ENCODE results near the gene KDM4C. TPM values are rescaled to one million over a fixed set of nuclear protein-coding genes. Genes with fewer than 3 reads are reported as not detected.

KDM4C gene
- total and polyA plus RNA-seq, 2 of the 8 experiments (the other 6 are each of a cell fraction or from before 2014, with no cell fraction given), result 13.0 to 26.1 TPM

- Histone ChIP-seq H3K4me2 (ENCODE audit: insufficient read depth in 1 of 2, low read depth in 2 of 2, low read length in 2 of 2) (no peak overlapping the region), H3K4ac (replicated peaks; ENCODE audit: insufficient read length, low read depth, low read length) (no peak overlapping the region), H4K8ac (ENCODE audit: extremely low read depth, insufficient read depth, low read length) (no peak overlapping the region), H3K27ac (ENCODE audit: low read depth, low read length) (no peak overlapping the region), H3K4me1 (replicated peaks in 1 of 4; ENCODE audit: control insufficient read depth in 3 of 4, insufficient read depth in 4 of 4, low read length in 3 of 4) (no peaks in the 10 kb centered on the region; a peak in 1 of 7 replicates), H3K23ac (ENCODE audit: insufficient read length) (no peak overlapping the region), H2AFZ (ENCODE audit: low read length) (no peak overlapping the region), H3K27me3 (replicated peaks in 1 of 4; ENCODE audit: control insufficient read depth in 3 of 4, extremely low read depth in 1 of 4, insufficient read depth in 3 of 4, low read length in 3 of 4) (no peaks in the 10 kb centered on the region), H2AK5ac (ENCODE audit: low read depth, low read length) (no peak overlapping the region), H2BK20ac (ENCODE audit: low read length) (no peak overlapping the region), H3K14ac (ENCODE audit: insufficient read length) (no peak overlapping the region), H3K79me1 (ENCODE audit: low read depth, low read length) (no peaks in the 10 kb centered on the region; the same call in 1 of the 2 replicates), H3K79me2 (ENCODE audit: control insufficient read depth in 1 of 2, insufficient read depth in 2 of 2, low read length in 2 of 2) (no peaks in the 10 kb centered on the region), H2BK15ac (ENCODE audit: low read length) (peak overlapping the region; percentile 61; the same call in 1 of the 2 replicates), H2BK120ac (replicated peaks; ENCODE audit: low read depth, low read length) (no peak overlapping the region), H3K4me3 (ENCODE audit: extremely low read depth in 1 of 4, insufficient read depth in 2 of 4, low read depth in 3 of 4, low read length in 4 of 4) (no peak overlapping the region), H2BK12ac (ENCODE audit: low read depth, low read length) (no peak overlapping the region), H4K91ac (replicated peaks; ENCODE audit: insufficient read length, low read length) (no peak overlapping the region), H4K20me1 (replicated peaks in 1 of 2; ENCODE audit: control insufficient read depth in 1 of 2, insufficient read depth in 2 of 2, low read length in 2 of 2) (no peaks in the 10 kb centered on the region), H3K23me2 (ENCODE audit: low read depth, low read length) (no peaks in the 10 kb centered on the region), H3K36me3 (ENCODE audit: control insufficient read depth in 2 of 4, insufficient read depth in 4 of 4, low read length in 3 of 4) (no peaks in the 10 kb centered on the region), H2BK5ac (ENCODE audit: low read depth, low read length) (no peak overlapping the region), H3K9me3 (ENCODE audit: insufficient read depth in 2 of 2, low read depth in 1 of 2, low read length in 1 of 2) (0 out of 4 replicates have a peak, but pooled peaks cover 0 to 3% of the 10 kb centered on the region in 2 experiments), H3K9ac (replicated peaks in 1 of 4; ENCODE audit: extremely low read depth in 1 of 4, low read depth in 3 of 4, low read length in 3 of 4) (no peak overlapping the region), H4K5ac (ENCODE audit: insufficient read length, low read depth, low read length) (no peak overlapping the region), H3K56ac (replicated peaks; ENCODE audit: insufficient read length, low read depth, low read length) (no peak overlapping the region), H3K18ac (ENCODE audit: extremely low read depth, low read length) (no peak overlapping the region)
- POLR2A ChIA-PET (ENCODE audit: partially characterized antibody), result no interaction called here
- DNase-seq (ENCODE audit: low read depth in 1 of 2, low spot score in 2 of 2), result no peak
- 89% methylated on average over 7 of the region's 7 CpGs; no CpG with 5 or more reads in 1 of the 2 experiments for WGBS, 2 experiments (ENCODE audit: extremely low coverage in 1 of 2, insufficient coverage in 1 of 2, insufficient read length in 1 of 2, insufficient replicate concordance in 2 of 2, low coverage in 1 of 2, low lambda C conversion rate in 2 of 2, missing lambda C conversion rate in 1 of 2)
- no peak for TF ChIP-seq PHF8 (conservative IDR thresholded peaks at IDR 0.05; ENCODE audit: low read depth, low read length)
- TF ChIP-seq TAF1 (IDR thresholded peaks at IDR 0.05; ENCODE audit: low read depth, low read length), result no peak
- no peak for TF ChIP-seq EZH2 (IDR thresholded peaks at IDR 0.05; ENCODE audit: low read depth, low read length, severe bottlenecking)
- CTCF ChIA-PET (ENCODE audit: partially characterized antibody), result no interaction called here
- FAIRE-seq, result no peak
These were observed 421.0 kb downstream of the KDM4C start for GRCh38 chr9:7178729-7179128.

Measured in H1 (cell line).